H1 (cell line): ENCODE measurements around the gene ALS2CL.

Experiments
- CBX5 ChIP-seq: fragments of 300-800, 300-1000 bp; sonication (generic); IDR thresholded peaks from 2 replicates; pipeline ENCODE4 v1.7.1; 2016; ENCODE audit warnings: antibody characterized with exemption, low read length, low read depth
- CHD2 ChIP-seq: IDR thresholded peaks from 2 replicates; pipeline ENCODE4 v1.6.1; 2012; ENCODE audit warnings: low read length, improper control_type of control experiment
- CTCF ChIP-seq, 3 experiments: IDR thresholded peaks; 1 replicate in 2 of 3; 2 replicates in 1 of 3; pipeline versions ENCODE4 v1.5.1 to v1.6.1; 2011; ENCODE audit warnings: low read length in 3 of 3, mild to moderate bottlenecking in 3 of 3, inconsistent platforms in 2 of 3, low read depth in 1 of 3, moderate library complexity in 1 of 3; ENCODE audit not compliant: insufficient read depth in 1 of 3; ENCODE audit errors: control extremely low read depth in 1 of 3
- E2F6 ChIP-seq: IDR thresholded peaks from 2 replicates; pipeline ENCODE4 v1.6.1; 2012; ENCODE audit warnings: inconsistent platforms
- EZH2 ChIP-seq: fragments of 200-600 bp; sonication (generic); IDR thresholded peaks from 2 replicates; pipeline ENCODE4 v1.7.1; 2012; ENCODE audit warnings: low read depth, mild to moderate bottlenecking, moderate library complexity, low read length, inconsistent platforms; ENCODE audit not compliant: severe bottlenecking
- JUN ChIP-seq: IDR thresholded peaks from 2 replicates; pipeline ENCODE4 v1.6.1; 2011; ENCODE audit warnings: low read depth, mild to moderate bottlenecking, improper control_type of control experiment, low read length
- JUND ChIP-seq: IDR thresholded peaks from 2 replicates; pipeline ENCODE4 v1.6.1; 2011; ENCODE audit warnings: mild to moderate bottlenecking, improper control_type of control experiment, low read length
- KDM5A ChIP-seq: fragments of 200-600 bp; IDR thresholded peaks from 2 replicates; pipeline ENCODE4 v1.7.1; 2012; ENCODE audit warnings: mild to moderate bottlenecking, low read length, inconsistent platforms, mixed read lengths
- POLR2A ChIP-seq, 2 experiments: IDR thresholded peaks; 1 replicate in 1 of 2; 2 replicates in 1 of 2; pipeline ENCODE4 v1.6.1; 2011; ENCODE audit warnings: low read depth in 2 of 2, low read length in 2 of 2, mild to moderate bottlenecking in 2 of 2; ENCODE audit errors: control extremely low read depth in 1 of 2
- TEAD4 ChIP-seq: IDR thresholded peaks from 2 replicates; pipeline ENCODE4 v1.6.1; 2012; ENCODE audit warnings: low read depth, low read length, inconsistent platforms, mixed read lengths
- USF2 ChIP-seq: IDR thresholded peaks from 2 replicates; pipeline ENCODE4 v1.6.1; 2011; ENCODE audit warnings: low read length, improper control_type of control experiment
- ZNF274 ChIP-seq: IDR thresholded peaks from 2 replicates; pipeline ENCODE4 v1.7.0; 2012; ENCODE audit warnings: low read length, borderline replicate concordance; ENCODE audit errors: extremely low read depth

GRCh38 chr3:46699676-46700523 lies 6.4 kb upstream of the ALS2CL start:
- TF ChIP-seq POLR2A (IDR thresholded peaks at IDR 0.05; ENCODE audit: control extremely low read depth in 1 of 2, low read depth in 2 of 2, low read length in 2 of 2) (no peak), ZNF274 (no peak), JUND (no peak), JUN (no peak), CTCF (IDR thresholded peaks at IDR 0.05; ENCODE audit: control extremely low read depth in 1 of 3, insufficient read depth in 1 of 3, low read depth in 1 of 3, low read length in 3 of 3) (no peak), TEAD4 (no peak), CHD2 (no peak), KDM5A (no peak), E2F6 (no peak), EZH2 (no peak), CBX5 (no peak), USF2 (no peak)
